Neural cell (in vitro differentiated cells): ENCODE measurements around the gene NR2C2AP. TPM values are rescaled to one million over a fixed set of nuclear protein-coding genes. Genes with fewer than 3 reads are reported as not detected.

Experiments
- H2AFZ ChIP-seq: fragments of 200-600, 300-800 bp; sonication (generic), shearing (Covaris generic); 2 replicates; pipeline ENCODE4 v1.6.0; 2014; ENCODE audit warnings: low read depth, mild to moderate bottlenecking, antibody characterized with exemption, low read length, moderate library complexity
- H3F3A ChIP-seq: fragments of 200-600 bp; shearing (Covaris generic); 2 replicates; pipeline ENCODE4 v1.6.1; 2016; ENCODE audit warnings: mild to moderate bottlenecking, moderate library complexity, mixed read lengths, antibody characterized with exemption, low read length; ENCODE audit not compliant: insufficient read depth, poor library complexity, severe bottlenecking
- H3K27ac ChIP-seq: fragments of 200-600, 300-800 bp; sonication (generic), shearing (Covaris generic); 2 replicates; pipeline ENCODE4 v1.5.1; 2014; ENCODE audit warnings: mild to moderate bottlenecking, low read length, moderate library complexity
- H3K27me3 ChIP-seq: fragments of 300-800, 200-600 bp; sonication (generic), shearing (Covaris generic); 2 replicates; pipeline ENCODE4 v1.6.0; 2014; ENCODE audit warnings: mild to moderate bottlenecking, low read depth, low read length, moderate library complexity; ENCODE audit not compliant: insufficient read depth
- H3K36me3 ChIP-seq: fragments of 300-800, 200-600 bp; sonication (generic), shearing (Covaris generic); 2 replicates; pipeline ENCODE4 v1.5.1; 2014; ENCODE audit warnings: mild to moderate bottlenecking, antibody characterized with exemption, low read length, moderate library complexity; ENCODE audit not compliant: insufficient read depth
- H3K4me2 ChIP-seq: fragments of 300-800, 200-600 bp; sonication (generic), shearing (Covaris generic); 2 replicates; pipeline ENCODE4 v1.6.0; 2014; ENCODE audit warnings: mild to moderate bottlenecking, low read length
- H3K4me3 ChIP-seq: fragments of 300-800, 200-600 bp; sonication (generic), shearing (Covaris generic); 2 replicates; pipeline ENCODE4 v1.5.1; 2014; ENCODE audit warnings: mild to moderate bottlenecking, low read length, moderate library complexity
- H3K79me2 ChIP-seq: fragments of 200-600 bp; shearing (Covaris generic); replicated peaks from 2 replicates; pipeline ENCODE4 v1.6.0; 2014; ENCODE audit warnings: mild to moderate bottlenecking, low read length, moderate library complexity; ENCODE audit not compliant: insufficient read depth
- H3K9ac ChIP-seq: fragments of 300-800, 200-600 bp; sonication (generic), shearing (Covaris generic); 2 replicates; pipeline ENCODE4 v1.6.1; 2016; ENCODE audit warnings: mild to moderate bottlenecking, low read length, mixed read lengths
- H3K9me2 ChIP-seq: fragments of 200-600 bp; shearing (Covaris generic); 2 replicates; pipeline ENCODE4 v1.6.1; 2016; ENCODE audit warnings: mild to moderate bottlenecking, low read length, mixed read lengths; ENCODE audit not compliant: insufficient read depth
- H3K9me3 ChIP-seq: fragments of 200-600, 300-800 bp; sonication (generic), shearing (Covaris generic); 2 replicates; pipeline ENCODE4 v1.6.1; 2016; ENCODE audit warnings: mild to moderate bottlenecking, mixed run types, low read length, moderate library complexity, mixed read lengths
- H4K20me1 ChIP-seq: fragments of 200-600 bp; shearing (Covaris generic); 2 replicates; pipeline ENCODE4 v1.6.1; 2016; ENCODE audit warnings: mild to moderate bottlenecking, mixed run types; ENCODE audit not compliant: insufficient read depth
- EP300 ChIP-seq: fragments of 450-650 bp; conservative IDR thresholded peaks from 2 replicates; pipeline ENCODE4 v1.6.1; 2014; ENCODE audit warnings: antibody characterized with exemption, mild to moderate bottlenecking, moderate library complexity; ENCODE audit not compliant: poor library complexity, severe bottlenecking
- EZH2 ChIP-seq: fragments of 200-600, 300-800 bp; shearing (Covaris generic), sonication (generic); IDR thresholded peaks from 2 replicates; pipeline ENCODE4 v1.6.1; 2014; ENCODE audit warnings: antibody characterized with exemption, low read length, borderline replicate concordance, mild to moderate bottlenecking; ENCODE audit not compliant: insufficient read depth, poor library complexity, severe bottlenecking
- MXI1 ChIP-seq: fragments of 450-650 bp; conservative IDR thresholded peaks from 2 replicates; pipeline ENCODE4 v1.6.1; 2014; ENCODE audit warnings: antibody characterized with exemption, mild to moderate bottlenecking; ENCODE audit not compliant: poor library complexity, severe bottlenecking
- POLR2AphosphoS5 ChIP-seq: IDR thresholded peaks from 2 replicates; pipeline ENCODE4 v1.6.1; 2012
- RAD21 ChIP-seq: fragments of 450-650 bp; conservative IDR thresholded peaks from 2 replicates; pipeline ENCODE4 v1.6.1; 2014; ENCODE audit warnings: antibody characterized with exemption, mild to moderate bottlenecking, moderate library complexity
- SMC3 ChIP-seq: fragments of 450-650 bp; conservative IDR thresholded peaks from 2 replicates; pipeline ENCODE4 v1.6.1; 2014; ENCODE audit warnings: antibody characterized with exemption, mild to moderate bottlenecking, moderate library complexity; ENCODE audit not compliant: poor library complexity
- TAF1 ChIP-seq: IDR thresholded peaks from 2 replicates; pipeline ENCODE4 v1.6.1; 2012; ENCODE audit warnings: low read depth
- polyA plus RNA-seq: library from polyadenylated mRNA; depleted of rRNA; stranded (reverse); fragments of >200 nt; gene quantifications from 2 replicates; pipeline ENCODE4 v1.2.3, GENCODE V29; 2014
- TF ChIP-seq, protein P1 (sequence below): fragments of 450-650 bp; IDR thresholded peaks from 2 replicates; pipeline ENCODE4 v1.5.1; 2014; ENCODE audit warnings: antibody characterized with exemption, mild to moderate bottlenecking, moderate library complexity; ENCODE audit not compliant: poor library complexity, severe bottlenecking
- TF ChIP-seq, protein P2 (sequence below): IDR thresholded peaks from 2 replicates; pipeline ENCODE4 v1.6.1; 2012; ENCODE audit warnings: borderline replicate concordance

The NR2C2AP gene
- polyA plus RNA-seq, 1 donor from 2014 or later: 15.1 TPM

DNA sequence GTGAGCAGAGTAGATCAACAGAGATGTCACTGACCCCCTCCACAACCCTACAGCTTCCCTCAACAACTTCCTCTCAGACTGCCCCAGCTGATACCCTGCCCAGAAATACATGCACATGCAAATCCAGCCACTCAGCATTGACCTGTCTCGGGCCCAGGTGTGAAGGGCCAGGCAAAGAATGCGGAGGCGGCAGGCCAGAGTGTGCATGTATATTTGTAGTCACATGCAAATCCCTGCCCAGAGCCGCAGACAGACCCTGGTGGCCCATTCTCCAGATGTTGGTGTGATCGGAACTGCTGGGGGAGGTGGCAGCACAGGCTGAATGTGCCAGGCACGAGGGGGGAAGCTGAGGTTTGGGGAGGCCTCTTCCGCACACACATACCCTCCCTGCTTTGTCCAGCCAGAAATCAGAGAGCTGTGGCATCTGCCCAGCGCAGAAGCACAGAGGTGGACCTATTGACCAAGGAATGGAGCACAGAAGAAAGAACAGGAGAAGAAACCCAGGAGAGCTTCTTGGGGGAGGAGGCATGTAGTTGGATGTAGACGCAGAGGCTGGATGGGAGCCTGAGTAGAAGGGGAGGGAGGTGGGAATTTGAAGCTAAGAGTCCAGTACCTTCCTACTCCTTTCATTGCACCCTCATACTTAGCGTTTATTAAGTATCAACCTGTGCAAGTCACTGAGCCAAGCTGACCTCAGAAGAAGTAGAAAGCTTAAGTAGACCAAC, 47.6 kb downstream of the NR2C2AP start:
- Histone ChIP-seq H3K9ac (no peak overlapping the region), H3K4me2 (no peak overlapping the region), H3K9me3 (no peaks in the 10 kb centered on the region), H3K27me3 (no peaks in the 10 kb centered on the region), H3K79me2 (no peaks in the 10 kb centered on the region), H3K9me2 (no peaks in the 10 kb centered on the region), H3K27ac (no peak overlapping the region), H3K36me3 (no peaks in the 10 kb centered on the region), H4K20me1 (no peaks in the 10 kb centered on the region), H3K4me3 (no peak overlapping the region), H2AFZ (no peak overlapping the region), H3F3A (no peaks in the 10 kb centered on the region)
- no peak for TF ChIP-seq SMC3
- no peak for TF ChIP-seq EZH2
- TF ChIP-seq MXI1: no peak
- TF ChIP-seq, protein P1, sequence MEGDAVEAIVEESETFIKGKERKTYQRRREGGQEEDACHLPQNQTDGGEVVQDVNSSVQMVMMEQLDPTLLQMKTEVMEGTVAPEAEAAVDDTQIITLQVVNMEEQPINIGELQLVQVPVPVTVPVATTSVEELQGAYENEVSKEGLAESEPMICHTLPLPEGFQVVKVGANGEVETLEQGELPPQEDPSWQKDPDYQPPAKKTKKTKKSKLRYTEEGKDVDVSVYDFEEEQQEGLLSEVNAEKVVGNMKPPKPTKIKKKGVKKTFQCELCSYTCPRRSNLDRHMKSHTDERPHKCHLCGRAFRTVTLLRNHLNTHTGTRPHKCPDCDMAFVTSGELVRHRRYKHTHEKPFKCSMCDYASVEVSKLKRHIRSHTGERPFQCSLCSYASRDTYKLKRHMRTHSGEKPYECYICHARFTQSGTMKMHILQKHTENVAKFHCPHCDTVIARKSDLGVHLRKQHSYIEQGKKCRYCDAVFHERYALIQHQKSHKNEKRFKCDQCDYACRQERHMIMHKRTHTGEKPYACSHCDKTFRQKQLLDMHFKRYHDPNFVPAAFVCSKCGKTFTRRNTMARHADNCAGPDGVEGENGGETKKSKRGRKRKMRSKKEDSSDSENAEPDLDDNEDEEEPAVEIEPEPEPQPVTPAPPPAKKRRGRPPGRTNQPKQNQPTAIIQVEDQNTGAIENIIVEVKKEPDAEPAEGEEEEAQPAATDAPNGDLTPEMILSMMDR: no peak
- no peak for TF ChIP-seq TAF1
- TF ChIP-seq POLR2AphosphoS5: no peak
- no peak for TF ChIP-seq RAD21
- TF ChIP-seq, protein P2, sequence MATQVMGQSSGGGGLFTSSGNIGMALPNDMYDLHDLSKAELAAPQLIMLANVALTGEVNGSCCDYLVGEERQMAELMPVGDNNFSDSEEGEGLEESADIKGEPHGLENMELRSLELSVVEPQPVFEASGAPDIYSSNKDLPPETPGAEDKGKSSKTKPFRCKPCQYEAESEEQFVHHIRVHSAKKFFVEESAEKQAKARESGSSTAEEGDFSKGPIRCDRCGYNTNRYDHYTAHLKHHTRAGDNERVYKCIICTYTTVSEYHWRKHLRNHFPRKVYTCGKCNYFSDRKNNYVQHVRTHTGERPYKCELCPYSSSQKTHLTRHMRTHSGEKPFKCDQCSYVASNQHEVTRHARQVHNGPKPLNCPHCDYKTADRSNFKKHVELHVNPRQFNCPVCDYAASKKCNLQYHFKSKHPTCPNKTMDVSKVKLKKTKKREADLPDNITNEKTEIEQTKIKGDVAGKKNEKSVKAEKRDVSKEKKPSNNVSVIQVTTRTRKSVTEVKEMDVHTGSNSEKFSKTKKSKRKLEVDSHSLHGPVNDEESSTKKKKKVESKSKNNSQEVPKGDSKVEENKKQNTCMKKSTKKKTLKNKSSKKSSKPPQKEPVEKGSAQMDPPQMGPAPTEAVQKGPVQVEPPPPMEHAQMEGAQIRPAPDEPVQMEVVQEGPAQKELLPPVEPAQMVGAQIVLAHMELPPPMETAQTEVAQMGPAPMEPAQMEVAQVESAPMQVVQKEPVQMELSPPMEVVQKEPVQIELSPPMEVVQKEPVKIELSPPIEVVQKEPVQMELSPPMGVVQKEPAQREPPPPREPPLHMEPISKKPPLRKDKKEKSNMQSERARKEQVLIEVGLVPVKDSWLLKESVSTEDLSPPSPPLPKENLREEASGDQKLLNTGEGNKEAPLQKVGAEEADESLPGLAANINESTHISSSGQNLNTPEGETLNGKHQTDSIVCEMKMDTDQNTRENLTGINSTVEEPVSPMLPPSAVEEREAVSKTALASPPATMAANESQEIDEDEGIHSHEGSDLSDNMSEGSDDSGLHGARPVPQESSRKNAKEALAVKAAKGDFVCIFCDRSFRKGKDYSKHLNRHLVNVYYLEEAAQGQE: no peak
- TF ChIP-seq EP300: no peak

DNA sequence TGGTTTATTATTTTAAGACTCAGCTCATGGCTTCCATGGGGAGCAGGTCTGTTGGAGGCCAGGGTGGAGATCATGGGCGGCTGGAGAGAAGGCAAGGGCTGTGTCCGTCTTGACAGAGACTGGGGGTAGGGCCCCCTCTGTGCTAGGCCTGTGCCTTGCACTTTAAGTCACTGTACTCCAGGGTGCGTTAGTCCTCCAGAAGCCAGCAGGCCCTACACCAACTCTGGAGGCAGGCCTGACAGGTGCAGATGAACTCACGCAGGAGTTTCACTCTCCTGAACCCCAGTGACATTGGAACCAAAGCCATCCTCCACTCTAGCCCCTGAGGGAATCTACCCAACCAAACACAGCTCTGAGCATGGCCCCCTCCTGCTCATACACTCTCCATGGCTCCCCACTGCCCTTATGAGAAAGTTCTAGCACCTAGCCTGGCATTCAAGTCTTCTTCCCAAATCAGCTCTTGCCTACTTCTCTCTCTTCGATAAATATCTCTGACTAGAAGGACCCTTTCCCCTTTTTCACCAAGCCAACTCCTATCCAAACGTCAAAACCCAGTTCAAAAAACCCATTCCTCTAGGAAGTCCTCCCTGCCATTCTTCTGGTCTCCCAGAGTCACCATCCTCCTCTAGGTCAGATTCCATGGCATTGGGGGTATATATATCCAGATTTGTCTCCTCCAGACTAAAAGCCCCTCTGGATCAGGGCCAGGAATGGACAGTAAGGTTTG, 48.3 kb downstream of the NR2C2AP start:
- Histone ChIP-seq H3K9me3 (no peaks in the 10 kb centered on the region), H3K9me2 (no peaks in the 10 kb centered on the region), H3K27ac (no peak overlapping the region), H3K4me3 (no peak overlapping the region), H2AFZ (no peak overlapping the region), H3F3A (no peaks in the 10 kb centered on the region), H3K9ac (no peak overlapping the region), H3K79me2 (no peaks in the 10 kb centered on the region), H3K4me2 (no peak overlapping the region), H3K36me3 (no peaks in the 10 kb centered on the region), H4K20me1 (no peaks in the 10 kb centered on the region), H3K27me3 (no peaks in the 10 kb centered on the region)
- TF ChIP-seq MXI1 (no peak), EP300 (no peak), POLR2AphosphoS5 (no peak), RAD21 (no peak), SMC3 (no peak), EZH2 (no peak)
- TF ChIP-seq, protein P2: no peak
